Hematopoietic multipotent progenitor cell treated with erythropoietin and hydrocortisone succinate and interleukin-3 and kit ligand, for 4 days (in vitro differentiated cells): ENCODE measurements around the gene PSMD12.
"Not testable (repeated sequence)": the region's sequence is repeated elsewhere in the genome, so short reads cannot be mapped to it uniquely, and the experiment has no call there.

Experiments
- DNase-seq: peaks from one replicate; pipeline ENCODE4 v3.0.0-alpha.2; 2015

The PSMD12 gene

DNA sequence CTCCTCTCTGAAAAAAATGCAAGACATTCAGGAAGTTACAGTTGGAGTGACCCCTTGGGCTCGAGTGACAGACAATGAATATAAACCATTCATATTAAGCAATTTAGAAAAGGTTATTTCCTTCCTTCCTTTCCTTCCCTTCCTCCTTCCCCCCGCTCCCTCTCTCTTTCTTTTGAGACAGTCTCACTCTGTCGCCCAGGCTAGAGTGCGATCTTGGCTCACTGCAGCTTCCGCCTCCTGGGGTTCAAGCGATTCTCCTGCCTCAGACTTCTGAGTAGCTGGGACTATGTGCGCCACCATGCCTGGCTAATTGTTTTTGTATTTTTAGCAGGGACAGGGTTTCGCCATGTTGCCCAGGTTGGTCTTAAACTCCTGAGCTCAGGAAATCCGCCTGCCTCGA lies 13.2 kb downstream of the PSMD12 start:
- no peak for DNase-seq

DNA sequence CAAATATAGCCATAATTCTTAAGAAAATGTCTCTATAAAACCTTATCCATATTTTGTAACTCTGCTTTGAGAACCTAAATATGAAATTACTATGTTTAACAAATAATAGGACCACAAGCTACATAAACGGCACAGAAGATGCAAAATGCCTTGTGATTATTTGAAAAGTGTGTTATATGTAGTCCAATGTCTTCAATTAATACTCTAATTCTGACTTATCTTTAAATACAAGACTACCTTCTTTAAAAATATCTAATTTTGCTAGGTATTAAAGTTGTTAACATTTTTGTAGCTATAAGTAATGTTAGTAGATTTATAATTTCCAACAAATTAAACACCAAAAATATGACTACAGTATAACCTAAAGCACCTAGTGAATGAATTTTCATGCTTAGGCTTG lies 17.0 kb downstream of the PSMD12 start:
- no peak for DNase-seq

DNA sequence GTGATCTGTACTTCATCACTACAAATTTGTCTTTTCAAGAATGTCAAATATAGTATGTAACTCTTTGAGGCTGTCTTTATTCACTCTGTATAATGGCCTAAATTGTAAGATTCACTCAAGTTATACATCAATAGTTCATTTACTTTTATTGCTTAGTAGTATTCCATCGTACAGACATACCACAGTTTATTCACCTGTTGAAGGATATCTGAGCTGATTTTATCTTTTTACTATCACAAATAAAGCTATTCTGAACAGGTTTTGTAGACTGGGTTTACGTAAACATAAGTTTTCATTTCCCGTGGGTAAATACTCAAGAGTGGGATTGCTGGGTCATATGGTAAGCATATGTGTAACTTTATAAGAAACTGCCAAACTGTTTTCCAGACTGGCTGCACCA lies 18.6 kb downstream of the PSMD12 start:
- DNase-seq: no peak

DNA sequence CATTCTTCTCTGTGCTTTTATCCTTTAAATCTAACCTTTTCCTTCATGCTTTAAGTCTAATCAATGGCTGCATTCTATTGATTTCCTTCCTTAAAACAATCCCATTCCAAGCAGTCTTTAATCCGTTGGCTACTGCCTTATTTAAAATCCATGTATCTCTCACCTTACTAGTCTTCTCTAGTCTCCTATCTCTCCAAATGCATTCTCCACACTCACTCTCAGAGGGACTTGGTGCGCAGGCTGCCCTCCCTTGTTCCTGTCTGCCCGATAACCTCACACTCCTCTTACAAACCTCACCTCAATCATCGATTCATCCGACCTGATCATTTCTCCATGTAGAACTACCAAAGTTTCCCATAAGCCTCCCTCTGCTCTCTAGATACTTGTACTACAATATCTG lies 23.1 kb downstream of the PSMD12 start:
- no peak for DNase-seq

DNA sequence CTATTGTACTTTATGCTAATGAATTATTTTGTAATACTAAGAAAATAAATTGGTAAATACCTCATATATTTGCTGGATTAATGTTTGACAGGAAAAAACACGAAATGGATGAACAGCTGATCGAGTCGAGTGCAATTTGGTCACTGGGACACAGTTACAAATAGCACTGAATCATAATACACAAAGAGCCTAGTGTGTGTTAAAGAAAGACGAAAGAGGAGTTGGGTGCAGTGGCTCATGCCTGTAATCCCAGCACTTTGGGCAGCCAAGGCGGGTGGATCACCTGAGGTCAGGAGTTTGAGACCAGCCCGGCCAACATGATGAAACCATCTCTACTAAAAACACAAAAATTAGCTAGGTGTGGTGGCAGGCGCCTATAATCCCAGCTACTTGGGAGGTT lies 28.0 kb downstream of the PSMD12 start:
- DNase-seq: not testable (repeated sequence)

DNA sequence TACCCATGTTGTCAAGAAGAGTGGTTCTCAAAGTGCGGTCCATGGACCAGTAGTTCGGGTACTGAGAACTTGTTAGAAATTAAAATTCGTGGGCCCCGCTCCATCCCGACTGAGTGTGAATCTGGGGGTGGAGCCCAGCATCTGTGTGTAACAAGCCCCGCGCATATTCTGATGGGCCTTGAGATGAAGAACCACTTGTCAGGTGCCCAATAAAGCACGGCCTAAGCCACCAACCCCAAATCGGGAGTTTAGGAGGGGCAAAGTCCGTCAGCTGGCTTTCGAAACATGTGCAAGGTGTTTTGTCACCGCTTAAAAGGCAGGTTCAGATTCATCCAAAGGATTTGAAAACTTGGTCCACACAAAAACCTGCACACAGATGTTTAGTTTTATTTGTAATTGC lies 29.5 kb downstream of the PSMD12 start:
- no peak for DNase-seq

DNA sequence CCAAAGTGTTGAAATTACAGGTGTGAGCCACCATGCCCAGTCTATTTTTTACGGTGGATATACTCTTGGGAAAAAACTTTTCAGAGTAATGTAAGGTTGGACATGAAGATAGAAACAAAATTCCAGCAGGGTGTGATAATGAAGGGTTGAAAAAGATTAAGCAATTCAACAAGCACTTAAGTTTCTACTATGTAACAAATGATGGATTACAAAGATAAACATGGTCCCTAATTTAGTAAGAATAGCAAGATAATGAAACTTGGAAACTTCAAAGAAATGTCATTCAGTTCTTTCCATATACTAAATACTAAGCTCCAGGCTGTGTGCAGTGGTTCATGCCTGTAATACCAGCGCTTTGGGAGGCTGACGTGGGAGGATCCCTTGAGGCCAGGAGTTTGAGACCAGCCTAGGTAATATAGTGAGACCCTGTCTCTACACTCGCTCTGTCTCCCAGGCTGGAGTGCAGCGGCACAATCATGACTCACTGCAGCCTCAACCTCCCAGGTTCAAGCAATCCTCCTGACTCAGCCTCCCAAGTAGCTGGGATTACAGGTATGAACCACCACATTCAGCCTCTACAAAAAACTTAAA lies 31.0 kb downstream of the PSMD12 start:
- no peak for DNase-seq

DNA sequence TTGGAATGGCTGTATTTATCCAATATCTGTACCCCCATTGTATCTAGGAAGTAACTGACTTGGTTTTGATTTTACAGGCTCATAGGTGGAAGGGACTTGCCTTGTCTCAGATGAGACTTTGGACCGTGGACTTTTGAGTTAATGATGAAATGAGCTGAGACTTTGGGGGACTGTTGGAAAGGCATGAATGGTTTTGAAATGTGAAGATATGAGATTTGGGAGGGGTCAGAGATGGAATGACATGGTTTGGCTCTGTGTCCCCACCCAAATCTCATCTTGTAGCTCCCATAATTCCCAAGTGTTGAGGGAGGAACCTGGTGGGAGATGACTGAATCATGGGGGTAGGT lies 34.2 kb downstream of the PSMD12 start:
- not testable (repeated sequence) for DNase-seq

DNA sequence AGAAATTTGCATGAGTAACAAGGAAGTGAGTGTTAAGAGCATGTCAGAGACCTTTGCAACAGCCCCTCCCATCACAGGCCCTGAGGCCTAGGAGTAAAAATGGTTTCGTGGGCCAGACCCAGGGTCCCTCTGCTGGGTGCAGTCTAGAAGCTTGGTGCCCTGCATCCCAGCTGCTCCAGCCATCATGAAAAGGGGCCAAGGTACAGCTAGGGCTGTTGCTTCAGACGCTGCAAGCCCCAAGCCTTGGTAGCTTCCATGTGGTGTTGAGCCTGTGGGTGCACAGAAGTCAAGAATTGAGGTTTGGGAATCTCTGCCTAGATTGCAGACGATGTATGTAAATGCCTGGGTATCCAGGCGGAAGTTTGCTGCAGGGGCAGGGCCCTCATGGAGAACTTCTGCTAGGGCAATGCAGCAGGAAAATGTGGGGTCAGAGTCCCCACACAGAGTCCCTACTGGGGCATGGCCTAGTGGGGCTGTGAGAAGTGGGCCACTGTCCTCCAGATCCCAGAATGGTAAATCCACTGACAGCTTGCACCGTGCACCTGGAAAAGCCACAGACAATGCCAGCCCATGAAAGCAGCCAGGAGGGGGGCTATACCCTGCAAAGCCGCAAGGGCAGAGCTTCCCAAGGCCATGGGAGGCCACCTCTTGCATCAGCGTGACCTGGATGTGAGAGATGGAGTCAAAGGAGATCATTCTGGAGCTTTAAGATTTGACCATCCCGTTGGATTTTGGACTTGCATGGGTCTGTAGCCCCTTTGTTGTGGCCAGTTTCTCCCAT lies 34.8 kb downstream of the PSMD12 start:
- DNase-seq: not testable (repeated sequence)

DNA sequence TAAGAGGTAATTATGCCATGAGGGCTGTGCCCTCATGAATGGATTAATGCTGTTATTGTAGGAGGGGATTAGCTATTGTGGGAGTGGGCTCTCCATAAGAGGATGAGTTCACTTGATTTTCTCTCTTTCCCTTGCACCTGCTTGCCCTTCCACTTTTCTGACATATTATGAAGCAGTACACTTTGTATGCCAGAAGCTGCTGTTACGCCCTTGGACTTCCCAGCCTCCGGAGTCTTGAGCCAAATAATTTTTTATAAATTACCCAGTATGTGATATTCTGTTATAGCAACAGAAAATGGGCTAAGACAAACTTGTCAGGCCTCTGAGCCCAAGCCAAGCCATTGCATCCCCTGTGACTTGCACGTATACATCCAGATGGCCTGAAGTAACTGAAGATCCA lies 38.4 kb downstream of the PSMD12 start:
- no peak for DNase-seq

DNA sequence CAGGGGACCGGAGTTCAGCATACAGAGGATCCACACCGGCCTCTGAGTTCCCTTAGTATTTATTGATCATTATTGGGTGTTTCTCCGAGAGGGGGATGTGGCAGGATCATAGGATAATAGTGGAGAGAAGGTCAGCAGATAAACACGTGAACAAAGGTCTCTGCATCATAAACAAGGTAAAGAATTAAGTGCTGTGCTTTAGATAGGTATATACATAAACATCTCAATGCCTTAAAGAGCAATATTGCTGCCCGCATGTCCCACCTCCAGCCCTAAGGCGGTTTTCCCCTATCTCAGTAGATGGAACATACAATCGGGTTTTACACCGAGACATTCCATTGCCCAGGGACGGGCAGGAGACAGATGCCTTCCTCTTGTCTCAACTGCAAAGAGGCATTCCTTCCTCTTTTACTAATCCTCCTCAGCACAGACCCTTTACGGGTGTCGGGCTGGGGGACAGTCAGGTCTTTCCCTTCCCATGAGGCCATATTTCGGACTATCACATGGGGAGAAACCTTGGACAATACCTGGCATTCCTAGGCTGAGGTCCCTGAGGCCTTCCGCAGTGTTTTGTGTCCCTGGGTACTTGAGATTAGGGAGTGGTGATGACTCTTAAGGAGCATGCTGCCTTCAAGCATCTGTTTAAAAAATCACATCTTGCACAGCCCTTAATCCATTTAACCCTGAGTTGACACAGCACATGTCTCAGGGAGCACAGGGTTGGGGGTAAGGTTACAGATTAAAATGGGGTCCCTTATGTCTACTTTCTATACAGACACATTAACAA lies 39.2 kb downstream of the PSMD12 start:
- DNase-seq: not testable (repeated sequence)

DNA sequence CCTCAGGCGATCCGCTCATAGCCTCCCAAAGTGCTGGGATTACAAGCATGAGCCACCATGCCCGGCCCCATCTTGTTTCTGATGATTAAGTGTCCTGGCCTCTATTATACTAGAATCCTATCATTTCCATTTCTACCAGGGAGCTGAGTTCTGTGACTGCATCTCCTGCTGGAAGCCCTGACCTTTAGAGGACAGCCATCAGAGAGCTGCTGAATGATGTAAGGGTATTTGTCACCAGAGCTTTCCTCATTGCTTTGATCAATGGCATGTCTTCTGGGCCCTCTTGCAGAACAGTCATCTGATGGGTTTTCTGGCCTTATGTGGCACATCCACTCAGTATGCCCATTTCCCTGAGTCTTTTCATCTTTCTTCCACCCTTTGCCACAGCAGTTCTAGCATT lies 39.9 kb downstream of the PSMD12 start:
- DNase-seq: no peak

DNA sequence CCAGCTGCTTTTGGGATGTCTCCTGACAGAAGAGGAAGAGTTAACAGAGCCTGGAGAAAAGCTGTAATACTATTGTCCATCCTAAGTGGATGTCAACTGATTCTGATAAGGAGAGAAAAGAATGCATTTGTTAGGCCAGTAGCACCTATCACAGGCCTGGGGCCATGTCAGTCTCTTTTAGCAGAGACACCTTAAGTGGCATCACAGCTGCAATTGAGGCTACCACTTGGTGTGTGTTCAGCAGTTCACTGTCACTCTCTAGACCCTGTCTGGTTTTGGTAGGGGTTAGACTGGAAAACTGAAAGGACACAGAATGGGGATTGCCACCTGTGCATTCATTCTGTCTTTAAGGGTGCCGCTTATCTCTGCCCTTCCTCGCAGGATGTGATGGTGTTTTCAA lies 42.0 kb downstream of the PSMD12 start:
- no peak for DNase-seq

DNA sequence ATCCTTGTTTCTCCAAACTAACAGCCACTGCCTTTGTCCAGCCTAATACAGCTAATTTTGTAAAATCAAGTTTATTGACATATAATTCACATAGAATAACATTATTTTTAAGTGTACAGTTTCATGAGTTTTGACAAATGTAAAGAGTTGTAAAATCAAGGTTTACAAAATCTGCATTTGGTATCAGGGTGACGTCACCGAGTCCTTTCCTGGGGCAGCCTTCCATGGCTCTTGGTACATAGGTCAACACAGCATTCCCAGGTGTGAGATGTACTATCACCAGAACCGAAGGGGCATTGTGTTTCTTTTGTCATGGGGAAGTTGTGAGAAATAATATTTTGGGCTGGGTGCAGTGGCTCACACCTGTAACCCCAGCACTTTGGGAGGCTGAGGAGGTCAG lies 42.9 kb downstream of the PSMD12 start:
- no peak for DNase-seq

DNA sequence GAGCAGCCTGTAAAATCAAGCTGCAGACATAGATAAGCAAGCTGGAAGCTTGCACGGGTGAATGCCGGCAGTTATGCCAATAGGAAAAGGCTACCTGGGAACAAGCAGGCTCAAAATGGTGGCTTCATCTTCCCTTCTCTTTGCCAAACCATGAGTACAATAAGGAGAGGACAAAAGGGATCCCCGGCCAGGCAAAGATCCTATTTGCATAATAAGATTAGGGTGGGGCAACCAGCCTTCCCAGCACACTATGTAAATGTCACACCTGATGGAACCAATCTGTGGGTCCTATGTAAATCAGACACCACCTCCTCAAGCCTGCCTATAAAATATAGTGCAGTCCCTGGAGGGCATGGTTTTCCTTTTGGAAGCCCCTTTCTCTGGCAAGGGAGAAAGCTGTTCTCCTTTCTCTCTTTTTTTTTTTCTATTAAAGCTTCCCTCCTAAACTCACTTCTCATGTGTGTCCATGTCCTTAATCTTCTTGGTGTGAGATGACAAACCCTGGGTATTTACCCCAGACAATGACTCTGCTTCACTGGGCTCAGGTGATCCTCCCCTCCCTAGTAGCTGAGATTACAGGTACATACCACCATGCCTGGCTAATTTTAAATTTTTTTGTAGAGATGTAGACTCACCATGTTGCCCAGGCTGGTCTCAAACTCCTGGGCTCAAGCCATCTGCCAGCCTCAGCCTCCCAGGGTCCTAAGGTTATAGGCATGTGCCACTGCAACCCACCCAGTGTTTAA lies 44.2 kb downstream of the PSMD12 start:
- peak; percentile 50 for DNase-seq

DNA sequence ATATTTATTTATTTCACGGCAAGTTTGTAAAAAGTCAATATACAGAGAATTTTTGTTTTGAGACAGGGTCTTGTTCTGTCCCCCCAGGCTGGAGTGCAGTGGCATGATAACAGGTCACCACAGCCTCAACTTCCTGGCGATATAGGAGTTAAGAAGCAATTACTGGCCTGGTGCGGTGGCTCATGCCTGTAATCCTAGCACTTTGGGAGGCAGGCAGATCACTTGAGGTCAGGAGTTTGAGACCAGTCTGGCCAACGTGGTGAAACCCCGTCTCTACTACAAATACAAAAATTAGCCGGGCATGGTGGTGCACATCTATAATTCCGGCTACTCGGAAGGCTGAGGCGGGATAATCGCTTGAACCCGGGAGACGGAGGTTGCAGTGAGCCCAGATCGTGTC lies 44.9 kb downstream of the PSMD12 start:
- DNase-seq: peak; percentile 36

DNA sequence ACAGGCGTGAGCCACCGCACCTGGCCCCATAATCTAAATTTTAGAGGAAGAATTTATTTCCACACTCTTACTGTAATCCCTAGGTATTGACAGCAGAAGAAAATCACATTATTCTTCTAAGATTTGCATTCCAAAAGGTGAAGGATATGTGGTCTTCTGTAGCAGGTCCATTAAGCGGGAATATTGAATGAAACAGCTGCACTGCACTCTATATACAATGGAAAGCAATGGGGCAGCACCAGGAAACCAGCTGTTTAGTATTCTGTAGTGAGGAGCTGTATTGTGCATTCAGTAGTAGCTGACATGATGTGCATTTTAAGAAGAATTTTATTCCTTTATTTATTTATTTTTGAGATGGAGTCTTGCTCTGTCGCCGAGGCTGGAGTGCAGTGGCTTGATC lies 49.6 kb downstream of the PSMD12 start:
- no peak for DNase-seq

DNA sequence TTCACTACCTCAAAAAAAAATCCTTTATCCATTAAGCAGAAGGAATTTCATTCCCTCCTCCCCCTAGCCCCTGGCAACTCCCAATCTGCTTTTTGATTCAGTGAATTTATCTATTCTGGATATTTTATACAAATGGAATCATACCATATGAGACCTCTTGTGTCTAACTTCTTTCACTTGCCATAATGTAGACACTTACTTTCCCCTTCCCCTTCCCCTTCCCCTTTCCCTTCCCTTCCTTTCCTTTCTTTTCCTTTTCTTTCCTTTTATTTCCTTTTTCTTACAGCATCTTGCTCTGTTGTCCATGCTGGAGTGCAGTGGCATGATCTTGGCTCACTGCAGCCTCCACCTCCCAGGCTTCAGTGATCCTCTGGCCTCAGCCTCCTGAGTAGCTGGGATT lies 50.5 kb downstream of the PSMD12 start:
- DNase-seq: no peak

DNA sequence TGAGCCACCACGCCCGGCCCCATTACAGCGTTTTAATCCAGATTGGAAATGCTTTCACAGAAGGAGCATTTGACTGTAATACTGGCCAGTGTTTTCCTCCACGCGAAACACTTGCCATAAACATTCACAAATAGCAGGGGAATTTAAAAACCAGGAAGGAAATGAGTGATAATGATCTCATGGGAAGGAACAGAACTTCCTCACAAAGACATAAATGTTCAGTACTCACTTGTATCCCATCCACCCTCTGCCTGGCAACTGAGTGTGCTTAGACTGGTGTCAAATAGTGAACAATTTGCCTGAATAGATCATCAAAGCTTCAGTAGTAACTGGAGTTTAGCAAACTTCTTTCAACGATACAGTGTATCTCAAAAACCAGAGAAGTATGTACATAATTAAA lies 54.1 kb downstream of the PSMD12 start:
- no peak for DNase-seq

DNA sequence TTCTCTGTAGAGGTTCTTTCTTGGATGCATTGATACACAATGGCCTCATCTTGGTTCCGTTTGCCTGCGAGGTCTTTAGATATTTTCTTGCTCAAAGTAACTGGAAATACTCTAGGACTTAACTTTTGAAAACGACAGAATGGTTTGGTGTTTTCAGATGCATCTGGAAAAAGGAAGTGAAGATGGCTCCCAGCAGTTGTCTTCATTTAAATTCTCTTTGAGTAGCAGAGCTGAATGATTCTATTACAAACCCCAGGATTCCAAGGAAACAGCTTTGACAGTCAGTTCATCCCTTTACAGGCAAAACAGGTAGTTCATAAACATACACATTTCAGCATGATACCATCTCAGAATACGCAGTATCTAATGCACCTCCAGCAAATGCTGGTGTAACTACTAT lies 54.8 kb downstream of the PSMD12 start:
- DNase-seq: no peak

DNA sequence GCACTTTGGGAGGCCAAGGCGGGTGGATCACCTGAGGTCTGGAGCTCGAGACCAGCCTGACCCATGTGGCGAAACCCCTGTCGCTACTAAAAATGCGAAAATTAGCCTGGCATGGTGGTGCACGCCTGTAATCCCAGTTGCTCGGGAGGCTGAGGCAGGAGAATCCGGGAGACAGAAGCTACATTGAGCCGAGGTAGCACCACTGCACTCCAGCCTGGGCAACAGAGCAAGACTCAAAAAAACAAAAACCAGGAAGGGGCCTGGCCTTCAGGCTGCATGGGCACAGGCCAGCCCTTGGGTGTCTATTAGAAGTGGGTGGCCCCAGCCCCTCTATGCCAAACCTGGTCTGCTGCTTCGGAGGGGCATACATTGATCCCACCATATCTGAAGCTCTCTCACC lies 56.0 kb downstream of the PSMD12 start:
- no peak for DNase-seq

DNA sequence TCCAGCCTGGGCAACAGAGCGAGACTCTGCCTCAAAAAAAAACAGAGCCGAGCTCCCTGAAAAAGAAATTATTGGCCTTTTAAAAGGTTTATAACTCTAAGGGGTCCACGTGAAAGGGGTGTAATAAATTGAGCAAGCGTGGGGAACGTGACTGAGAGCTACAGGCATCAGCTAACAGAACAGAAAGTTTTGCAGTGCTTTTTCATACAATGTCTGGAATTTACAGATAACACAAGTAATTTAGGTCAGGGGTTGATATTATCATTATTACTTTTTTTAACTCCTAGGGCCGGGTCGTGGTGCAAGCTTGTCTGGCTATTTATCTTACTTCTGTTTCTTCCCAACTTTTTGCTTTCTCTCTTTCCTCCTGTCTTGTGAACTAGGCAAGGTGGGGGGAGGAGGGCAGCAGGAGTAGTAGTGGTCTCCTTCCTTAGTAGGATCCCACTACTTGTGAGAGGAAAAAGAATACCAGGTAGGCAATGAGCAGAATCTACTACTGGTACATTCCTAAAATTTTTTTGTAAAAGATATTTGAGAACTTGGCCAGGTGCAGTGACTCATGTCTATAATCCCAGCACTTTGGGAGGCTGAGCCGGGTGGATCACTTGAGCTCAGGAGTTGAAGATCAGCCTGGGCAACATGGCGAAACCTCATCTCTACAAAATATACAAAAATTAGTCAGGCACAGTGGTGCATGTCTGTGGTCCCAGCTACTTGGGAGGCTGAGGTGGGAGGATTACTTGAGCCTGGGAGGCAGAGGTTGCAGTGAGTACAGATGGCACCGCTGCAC lies 60.7 kb downstream of the PSMD12 start:
- DNase-seq: peak; percentile 47
